Measurements from ENCODE around the gene PKP3. TPM values are rescaled to one million over a fixed set of nuclear protein-coding genes. Genes with fewer than 3 reads are reported as not detected.

The PKP3 gene
- polyA plus RNA-seq, 4 donors = 4.0 to 7.4 (median 5.2) TPM

DNA sequence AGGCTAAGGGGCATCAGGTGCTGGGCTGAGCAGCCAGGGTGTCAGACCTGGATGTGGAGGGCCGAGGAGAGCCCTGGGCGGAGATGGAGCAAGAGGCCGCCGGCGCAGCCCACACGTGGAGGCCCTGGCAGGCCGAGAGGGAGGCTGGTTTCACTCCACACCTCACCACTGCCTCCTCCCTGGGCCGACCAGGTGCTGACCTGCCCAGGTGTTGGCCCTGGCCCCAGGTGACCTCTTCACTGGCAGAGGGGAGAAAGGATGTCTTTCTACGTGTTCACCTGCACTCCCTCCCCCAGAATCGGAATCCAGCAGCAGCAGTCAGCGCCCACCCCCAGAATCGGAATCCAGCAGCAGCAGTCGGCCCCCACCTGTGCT, 47.0 kb downstream of the PKP3 start:
- no peak for DNase-seq (ENCODE audit: low read depth in 4 of 4, low spot score in 3 of 4)

DNA sequence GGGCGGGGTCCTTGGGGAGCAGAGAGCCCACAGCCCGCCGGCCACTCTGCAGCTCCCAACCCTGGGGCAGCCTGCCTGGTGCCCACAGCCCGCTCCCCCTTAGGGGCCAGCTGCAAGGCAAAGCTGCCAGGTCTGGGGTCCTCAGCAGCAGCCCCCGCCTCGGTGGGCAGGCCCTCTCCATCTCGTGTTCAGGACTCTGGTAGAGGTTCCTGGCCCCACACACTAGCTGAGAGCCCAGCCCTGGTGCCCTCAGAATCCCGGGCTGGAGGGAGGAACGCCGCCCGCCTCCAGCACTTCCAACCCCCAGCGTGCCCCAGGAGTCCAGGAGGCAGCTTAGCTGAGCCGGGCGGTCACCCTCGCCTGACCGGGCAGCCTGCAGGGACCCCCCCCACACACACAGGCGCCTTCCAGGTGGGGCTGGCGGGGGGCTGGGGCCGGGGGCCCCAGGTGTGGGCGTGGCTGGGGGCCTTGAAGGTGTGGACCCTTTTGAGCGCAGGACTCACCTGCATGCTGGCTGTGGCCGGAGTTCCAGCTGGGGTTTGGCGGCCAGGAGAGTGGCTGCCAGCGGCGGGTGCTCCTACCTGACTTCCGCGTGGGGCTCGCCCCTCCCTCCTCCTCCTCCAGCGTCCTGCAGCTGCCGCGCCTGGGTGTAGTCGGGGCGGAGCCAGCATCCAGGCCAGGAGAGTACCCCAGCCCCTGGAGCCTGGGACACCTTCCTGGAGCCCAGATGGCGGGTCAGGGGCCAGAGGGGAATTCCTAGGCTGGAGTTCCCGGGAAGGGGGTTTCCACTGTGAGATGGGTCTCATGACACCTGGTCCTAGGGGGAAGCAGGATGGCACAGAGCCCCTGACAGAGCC, 47.6 kb downstream of the PKP3 start, which contains the start of gene ANO9:
TSS of gene ANO9 (minus strand) at position 594 of the 857 bp plus-strand sequence. CDS start at position 509, 85 bp downstream.
- no peak for DNase-seq (ENCODE audit: low read depth in 4 of 4, low spot score in 3 of 4)

DNA sequence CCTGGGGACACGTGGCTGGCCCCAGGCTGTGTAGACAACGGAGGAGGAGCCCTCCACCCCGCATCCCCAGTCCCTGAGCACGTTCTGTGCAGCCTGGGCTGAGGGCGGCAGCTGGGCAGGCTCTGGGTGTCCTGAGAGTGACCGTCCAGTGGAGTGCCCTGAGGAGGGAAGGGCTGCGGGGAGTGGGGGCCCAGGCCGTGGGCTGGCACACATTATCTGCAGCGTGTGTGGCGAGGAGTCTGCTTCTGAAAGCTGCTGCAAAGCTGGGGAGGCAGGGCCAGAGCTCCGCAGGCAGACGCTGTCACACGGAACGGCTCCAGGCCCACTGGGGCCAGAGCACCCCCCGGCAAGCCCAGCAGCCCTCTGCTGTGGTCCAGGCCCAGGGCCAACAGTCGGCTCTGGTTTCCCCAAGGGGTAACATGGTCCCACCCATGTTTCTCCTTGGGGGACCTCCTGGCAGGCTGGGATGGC, 48.6 kb downstream of the PKP3 start:
- DNase-seq (ENCODE audit: low read depth in 4 of 4, low spot score in 3 of 4) = no peak

DNA sequence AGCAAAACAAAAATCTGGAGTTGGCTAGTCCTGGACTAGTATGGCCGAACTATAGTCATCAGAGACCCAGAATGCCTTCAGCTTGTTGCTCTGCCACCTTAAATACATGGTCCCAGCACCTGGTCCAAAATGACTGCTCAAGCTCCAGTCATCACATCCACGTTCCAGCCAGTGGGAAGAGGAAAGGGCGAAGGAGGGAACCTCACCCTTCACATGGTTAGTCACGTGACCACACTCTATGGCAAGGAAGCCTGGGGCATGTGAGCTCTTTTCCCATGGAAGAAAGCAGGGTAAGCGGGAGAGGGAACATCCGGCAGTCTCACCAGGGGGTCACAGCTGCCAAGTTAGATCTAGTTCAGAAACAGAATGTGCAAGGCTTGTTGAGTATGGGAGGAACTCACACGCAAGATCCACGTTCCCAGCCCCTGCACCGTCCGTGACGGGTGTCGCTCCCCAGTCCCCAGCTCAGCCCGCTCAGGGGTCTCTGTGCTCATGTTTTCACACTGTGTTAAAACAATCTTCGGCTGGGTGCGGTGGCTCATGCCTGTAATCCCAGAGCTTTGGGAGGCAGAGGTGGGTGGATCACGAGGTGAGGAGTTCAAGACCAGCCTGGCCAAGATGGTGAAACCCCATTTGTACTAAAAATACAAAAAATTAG, 49.7 kb downstream of the PKP3 start:
- no peak for DNase-seq (ENCODE audit: low read depth in 4 of 4, low spot score in 3 of 4)

DNA sequence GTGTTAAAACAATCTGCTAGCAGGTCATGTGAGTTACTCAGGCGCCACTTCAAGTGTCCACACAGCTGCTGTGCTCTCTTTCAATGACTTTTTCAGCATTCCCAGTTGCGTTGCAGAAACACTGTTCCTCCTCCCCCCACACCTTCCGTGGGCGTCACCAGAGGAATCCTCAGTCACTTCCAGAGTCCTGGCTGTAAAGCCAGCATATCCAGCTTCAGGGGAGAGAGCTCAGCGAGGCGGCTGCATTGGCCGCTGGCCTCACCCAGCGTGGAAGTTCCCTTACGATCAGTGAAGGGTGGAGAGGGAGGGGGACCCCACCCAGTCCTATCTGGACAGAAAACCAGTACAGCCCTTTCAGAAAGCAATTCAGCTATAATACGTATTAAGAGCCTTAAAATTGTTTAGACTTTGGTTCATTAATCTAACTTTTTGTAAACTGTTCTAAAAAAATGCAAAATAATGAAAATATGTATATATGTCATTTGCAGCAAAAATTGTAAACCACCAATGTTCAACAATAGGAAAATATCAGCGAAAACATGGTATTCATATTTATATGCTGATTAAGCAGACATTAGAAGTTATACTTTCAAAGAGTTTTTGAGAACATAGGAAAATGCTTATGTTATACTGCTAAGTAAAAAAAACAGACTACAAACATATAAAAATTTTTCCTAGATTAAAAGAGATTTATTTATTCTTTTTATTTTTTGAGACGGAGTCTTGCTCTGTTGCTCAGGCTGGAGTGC, 50.6 kb downstream of the PKP3 start:
- DNase-seq (ENCODE audit: low read depth in 4 of 4, low spot score in 3 of 4) = no peak

DNA sequence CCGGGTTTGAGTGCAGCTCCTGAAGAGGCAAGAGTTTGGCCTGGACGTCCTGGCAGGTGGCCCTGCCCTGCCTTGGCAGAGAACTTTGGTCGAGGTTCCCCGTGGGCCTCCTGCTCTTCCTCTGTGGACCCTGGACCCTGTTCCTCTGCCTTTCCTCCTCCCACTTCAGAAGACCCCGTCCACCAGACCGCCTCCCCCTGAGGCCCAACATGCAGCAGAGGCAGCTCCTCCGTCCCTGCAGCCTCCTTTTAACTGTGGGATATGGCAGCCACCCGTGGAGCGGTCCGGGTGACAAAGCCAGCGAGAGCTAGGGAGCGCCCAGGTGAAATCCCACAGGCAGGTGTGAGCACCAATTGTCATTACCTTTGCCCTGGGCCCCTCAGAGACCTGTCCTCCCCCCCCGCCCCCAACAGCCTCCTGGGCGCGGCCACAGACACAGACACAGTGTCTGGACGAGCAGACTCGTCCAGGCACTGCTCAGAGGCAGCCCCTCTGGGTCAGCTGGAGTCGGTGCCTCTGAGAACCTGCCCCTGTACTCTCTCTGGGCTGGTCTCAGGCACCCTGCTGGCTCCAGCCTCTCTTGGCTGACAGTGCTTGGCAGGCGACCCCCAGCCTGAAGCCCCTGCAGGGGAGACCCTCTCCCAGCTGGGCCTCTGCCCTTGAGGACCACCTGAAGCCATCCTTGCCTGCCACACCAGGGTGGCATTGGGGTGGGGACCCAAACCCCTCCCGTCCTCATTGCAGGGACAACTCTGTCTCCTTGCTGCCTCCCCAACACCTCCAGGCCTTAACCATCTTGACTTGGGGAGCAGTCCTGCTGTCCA, 52.0 kb downstream of the PKP3 start:
- DNase-seq (ENCODE audit: low read depth in 4 of 4, low spot score in 3 of 4) = no peak

DNA sequence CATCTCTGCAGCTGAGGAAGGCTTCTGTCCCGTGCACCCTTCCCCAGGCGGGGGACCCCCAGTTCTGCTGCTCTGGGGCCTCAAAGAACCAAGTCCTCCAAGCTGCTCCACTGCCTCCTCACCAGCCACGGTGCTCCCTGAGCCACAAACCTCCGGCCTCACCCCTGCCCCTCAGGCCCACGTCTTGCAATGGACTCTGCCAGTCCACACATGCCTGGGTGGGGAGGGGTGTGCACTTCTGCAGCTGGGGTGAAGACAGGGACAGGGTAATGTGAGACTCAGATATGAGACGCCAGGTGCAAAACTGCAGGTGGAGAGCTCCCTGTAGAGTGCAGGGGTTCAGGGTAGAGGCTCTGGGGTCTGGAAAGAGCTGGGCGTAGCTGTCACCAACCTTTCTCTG, 52.9 kb downstream of the PKP3 start:
- no peak for DNase-seq (ENCODE audit: low read depth in 4 of 4, low spot score in 3 of 4)

DNA sequence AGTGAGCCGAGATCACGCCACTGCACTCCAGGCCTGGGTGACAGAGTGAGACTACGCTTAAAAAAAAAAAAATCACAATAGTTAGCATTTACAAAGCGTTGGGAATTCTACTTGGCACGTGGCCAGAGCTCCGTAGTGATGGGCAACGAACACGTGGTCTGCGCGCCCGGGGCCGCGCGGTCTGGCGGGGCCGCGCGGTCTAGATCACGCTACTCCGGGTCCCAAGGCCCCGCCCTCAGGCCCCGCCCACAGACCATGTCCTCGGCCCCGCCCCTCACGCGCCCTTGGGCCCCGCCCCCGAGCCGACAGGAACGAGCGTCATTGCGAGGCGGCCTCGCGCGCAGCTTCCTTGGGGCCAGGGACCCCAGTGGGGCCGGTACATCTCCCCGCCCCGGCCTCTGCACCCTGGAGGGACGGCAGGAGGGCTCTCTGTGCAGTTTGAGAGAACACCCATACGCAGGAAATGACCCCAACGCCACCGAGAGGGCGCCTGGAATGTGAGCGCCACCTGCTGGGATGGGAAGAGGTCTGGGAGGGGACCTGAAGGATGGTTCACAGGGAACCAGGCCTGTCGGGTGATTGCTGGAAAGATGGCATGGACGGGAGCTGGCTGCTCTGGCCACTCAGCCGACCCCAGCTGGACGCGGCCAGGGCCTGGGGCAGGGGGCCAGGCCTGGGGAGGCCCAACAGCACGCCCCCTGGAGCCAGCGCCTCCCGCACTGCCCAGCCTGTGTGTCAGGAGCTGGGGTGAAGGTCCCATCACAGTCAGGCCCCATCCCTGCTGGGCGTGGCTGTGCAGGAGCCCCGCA, 54.1 kb downstream of the PKP3 start:
- DNase-seq (ENCODE audit: low read depth in 4 of 4, low spot score in 3 of 4) = peak; percentile 80 to 86 (median 84)

DNA sequence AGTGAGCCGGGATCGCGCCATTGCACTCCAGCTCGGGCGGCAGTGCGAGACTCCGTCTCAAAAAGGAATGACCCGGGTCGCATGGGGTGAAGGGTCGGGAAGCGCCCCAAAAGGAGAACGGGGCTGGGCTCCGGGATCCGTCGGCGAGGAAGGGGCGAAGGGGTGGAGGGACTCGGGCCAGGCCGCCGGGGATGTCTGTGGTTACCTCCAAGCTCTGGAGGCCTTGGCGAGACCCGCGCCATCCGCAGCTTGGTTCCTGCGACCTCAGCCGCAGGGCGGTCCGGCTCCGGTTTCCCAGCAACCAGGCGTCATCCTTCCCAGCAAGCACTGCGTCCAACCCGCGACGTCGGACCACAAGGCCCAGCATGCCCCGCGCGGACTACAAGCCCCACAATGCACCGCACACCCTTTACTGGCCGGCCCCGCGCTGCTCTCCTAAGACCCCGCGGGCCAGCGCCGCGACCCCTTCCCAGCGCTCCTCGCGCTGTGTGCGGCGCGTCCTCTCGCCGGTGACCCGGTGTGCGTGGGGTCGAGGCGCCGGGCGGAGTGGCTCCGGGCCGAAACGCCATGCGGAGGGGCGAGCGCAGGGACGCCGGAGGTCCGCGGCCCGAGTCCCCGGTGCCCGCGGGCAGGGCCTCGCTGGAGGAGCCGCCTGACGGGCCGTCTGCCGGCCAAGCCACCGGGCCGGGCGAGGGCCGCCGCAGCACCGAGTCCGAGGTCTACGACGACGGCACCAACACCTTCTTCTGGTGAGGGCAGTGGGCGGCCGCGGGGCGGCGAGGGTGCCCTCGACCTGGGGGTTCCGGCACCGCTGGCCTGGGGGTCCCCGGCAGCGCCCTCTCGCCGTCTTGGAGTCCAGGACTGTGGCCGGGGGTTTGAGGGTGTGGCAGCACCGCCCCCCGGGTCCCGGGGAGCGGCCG, 56.1 kb downstream of the PKP3 start, which contains the start of gene PTDSS2:
TSS of gene PTDSS2 (plus strand) at position 391 of the 920 bp plus-strand sequence. CDS start at position 568, 177 bp downstream.
- peak; percentile 88 to 93 (median 92) for DNase-seq (ENCODE audit: low read depth in 4 of 4, low spot score in 3 of 4)

DNA sequence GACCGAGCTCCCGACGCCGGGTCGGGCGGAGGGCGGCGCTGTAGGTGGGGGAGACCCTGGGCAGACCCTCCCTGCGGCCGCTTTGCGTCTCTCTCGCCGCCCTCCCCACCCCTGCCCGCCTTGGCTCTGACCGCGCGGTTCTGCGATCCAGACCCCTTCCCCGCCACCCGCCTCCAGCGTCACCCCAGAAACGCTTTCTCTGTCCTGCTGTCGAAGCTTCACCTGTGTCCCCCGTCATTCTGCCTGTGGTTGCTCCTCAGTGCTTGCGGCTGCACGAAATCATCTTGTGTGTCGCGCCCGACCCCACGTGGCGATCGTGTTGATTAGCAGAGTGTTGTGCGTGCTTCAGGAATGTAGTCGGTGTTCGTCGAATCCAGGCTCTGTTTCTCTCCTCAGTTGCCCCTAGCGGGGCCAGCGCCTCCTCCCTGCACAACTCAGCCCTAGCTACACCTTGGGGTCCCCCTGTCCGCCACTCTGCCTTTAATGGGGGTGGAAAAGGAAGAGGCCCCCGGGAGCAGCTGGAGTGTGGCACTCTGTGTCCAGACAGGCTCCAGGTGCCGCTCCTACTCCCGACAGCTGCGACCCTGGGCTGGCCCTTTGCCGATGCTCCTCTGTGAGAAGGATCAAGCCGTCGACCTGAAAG, 56.9 kb downstream of the PKP3 start:
- no peak for DNase-seq (ENCODE audit: low read depth in 4 of 4, low spot score in 3 of 4)

DNA sequence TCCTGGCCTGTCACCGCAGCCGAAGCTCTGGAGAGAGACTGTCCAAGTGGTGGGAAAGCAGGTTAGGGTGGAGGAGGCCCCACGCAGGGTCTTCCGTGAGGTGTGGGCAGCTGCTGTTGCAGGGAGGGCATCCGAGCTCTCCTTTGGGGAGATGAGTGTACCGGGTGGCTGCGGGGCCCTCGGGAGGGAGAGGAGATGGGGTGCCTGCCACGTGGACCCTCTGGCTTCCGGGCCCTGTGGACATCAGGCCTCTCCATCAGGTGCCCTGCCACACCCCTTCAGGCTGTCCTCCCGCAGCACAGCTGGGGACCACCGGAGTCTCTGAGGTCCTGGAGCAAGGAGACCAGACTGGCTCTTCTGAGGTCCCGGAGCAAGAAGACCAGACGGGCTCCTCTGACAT, 57.7 kb downstream of the PKP3 start:
- no peak for DNase-seq (ENCODE audit: low read depth in 4 of 4, low spot score in 3 of 4)

DNA sequence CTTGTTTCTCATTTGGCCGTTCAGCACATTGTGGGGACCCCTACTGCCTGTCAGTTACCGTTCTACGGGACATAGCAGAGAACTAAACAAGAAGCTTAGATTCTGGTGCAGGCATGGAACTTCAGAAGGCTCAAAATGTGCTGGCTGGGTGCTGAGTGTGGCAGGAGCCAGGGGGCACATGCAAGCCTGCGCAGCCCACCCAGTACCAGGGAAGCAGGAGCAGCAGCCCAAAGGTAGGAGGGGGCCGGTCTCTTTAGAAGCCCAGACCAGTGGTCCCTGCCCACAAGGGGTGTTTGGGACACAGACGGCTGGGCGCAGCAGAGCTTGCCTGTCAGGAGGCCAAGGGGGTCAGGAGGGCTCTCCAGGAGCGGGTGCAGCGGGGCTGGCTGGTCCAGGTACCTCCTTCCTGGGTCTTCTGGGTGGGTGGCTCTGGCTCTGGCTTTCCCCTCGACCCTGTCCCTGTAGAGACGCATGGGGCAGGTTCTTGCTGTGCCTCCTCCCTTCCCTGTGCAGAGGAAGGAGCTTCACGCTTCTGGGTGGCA, 58.3 kb downstream of the PKP3 start:
- no peak for DNase-seq (ENCODE audit: low read depth in 4 of 4, low spot score in 3 of 4)

DNA sequence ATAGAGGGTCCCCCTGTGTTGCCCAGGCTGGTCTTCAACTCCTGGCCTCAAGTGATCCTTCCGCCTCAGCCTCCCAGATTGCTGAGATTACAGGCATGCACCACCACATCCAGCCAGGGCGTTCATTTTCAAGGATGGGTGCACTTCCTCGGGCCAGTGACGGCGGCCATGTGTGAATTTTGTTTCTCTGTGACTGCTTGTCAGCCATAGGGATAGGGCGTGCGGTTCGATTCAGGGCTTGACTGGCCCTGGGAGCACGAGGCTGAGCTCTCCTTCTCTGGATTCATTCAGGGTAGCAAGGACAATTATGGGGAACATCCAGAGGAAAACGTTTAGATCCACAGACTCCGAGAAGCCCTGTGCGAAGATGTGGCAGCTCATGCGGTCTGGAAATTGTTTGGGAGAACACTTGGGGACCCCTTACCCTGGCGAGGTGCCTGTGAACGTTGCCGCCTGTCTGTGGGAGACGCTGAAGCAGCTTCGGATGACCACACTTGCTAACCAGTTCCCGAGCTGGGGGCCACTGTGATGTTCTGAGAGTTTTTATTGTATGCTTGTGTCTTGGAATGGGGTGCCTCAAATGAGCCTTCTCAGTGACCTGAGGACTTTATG, 59.0 kb downstream of the PKP3 start:
- no peak for DNase-seq (ENCODE audit: low read depth in 4 of 4, low spot score in 3 of 4)

DNA sequence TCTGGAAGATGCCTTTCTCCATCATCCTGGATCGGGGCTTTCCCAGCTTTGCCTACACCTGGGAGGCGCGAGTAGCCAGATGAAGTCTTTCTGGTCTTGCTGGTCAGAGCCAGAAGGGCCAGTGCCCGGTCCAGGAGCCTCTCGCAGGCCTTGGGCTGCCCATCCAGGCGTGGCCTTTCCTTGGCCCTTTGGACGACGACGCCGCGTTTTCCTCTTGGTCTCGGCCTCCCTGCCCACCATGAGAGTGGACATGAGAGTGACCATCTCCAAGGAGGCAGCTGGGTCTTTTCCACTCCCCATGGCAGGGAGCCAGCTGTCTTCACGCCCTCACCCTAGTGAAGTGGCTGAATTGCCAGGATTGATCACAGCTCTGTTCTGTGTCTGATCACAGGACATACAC, 59.6 kb downstream of the PKP3 start:
- no peak for DNase-seq (ENCODE audit: low read depth in 4 of 4, low spot score in 3 of 4)

DNA sequence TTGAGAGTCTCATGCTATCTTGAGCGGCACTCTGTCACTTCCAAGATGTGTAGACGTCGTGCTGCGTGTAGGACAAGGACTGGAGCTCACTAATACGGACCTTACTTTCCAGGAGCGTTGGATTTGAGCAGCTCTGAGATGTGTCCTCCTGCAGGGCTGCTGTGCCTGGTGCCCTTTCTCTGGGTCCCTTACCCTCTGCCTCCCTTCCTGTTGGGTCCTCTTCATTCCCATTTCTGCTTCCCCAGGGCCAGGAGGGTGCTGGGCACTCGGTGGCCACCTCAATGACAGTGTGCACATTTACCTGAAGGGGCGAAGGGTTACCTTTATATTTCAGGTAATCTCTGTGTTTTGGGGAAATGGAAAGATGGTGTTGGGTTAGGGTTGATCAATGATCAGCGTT, 60.0 kb downstream of the PKP3 start:
- no peak for DNase-seq (ENCODE audit: low read depth in 4 of 4, low spot score in 3 of 4)
